Measurements from ENCODE around the gene UGT1A9.

- no peak for TF ChIP-seq EZH2 (IDR thresholded peaks at IDR 0.05; ENCODE audit: low read length, missing control alignments)
- TF ChIP-seq CTCF (conservative IDR thresholded peaks at IDR 0.05 in 1 of 2, IDR thresholded peaks at IDR 0.05 in 1 of 2; ENCODE audit: low read depth in 1 of 2, low read length in 2 of 2): no peak
Observed at GRCh38 chr2:233700028-233700635, 28.4 kb downstream of the UGT1A9 start.

All from fibroblast of lung (primary cell).